Mesenchymal stem cell (in vitro differentiated cells and primary cell): Measurements from ENCODE around the gene MYL12A.

Source experiments
- DNase-seq: peaks from one replicate; pipeline ENCODE4 v3.0.0-alpha.2; 2013
- H2AFZ ChIP-seq: one replicate; pipeline ENCODE4 v1.6.1; 2013; ENCODE audit warnings: low read depth, mild to moderate bottlenecking, control low read depth, inconsistent platforms, low read length, moderate library complexity
- H2AK5ac ChIP-seq: 2 replicates; pipeline ENCODE4 v1.6.1; 2013; ENCODE audit warnings: low read length, moderate library complexity, mild to moderate bottlenecking, inconsistent platforms; ENCODE audit not compliant: severe bottlenecking
- H2BK120ac ChIP-seq: one replicate; pipeline ENCODE4 v1.6.1; 2013; ENCODE audit warnings: low read depth, mild to moderate bottlenecking, inconsistent platforms, low read length, moderate library complexity
- H2BK12ac ChIP-seq, 2 experiments: one replicate each; pipeline ENCODE4 v1.6.1; 2013; ENCODE audit warnings: inconsistent platforms in 2 of 2, low read length in 2 of 2, mild to moderate bottlenecking in 2 of 2, moderate library complexity in 2 of 2, control low read depth in 1 of 2
- H2BK15ac ChIP-seq: one replicate; pipeline ENCODE4 v1.6.1; 2013; ENCODE audit warnings: mild to moderate bottlenecking, low read depth, inconsistent platforms; ENCODE audit not compliant: poor library complexity, severe bottlenecking
- H2BK5ac ChIP-seq: 2 replicates; pipeline ENCODE4 v1.6.1; 2013; ENCODE audit warnings: low read depth, mild to moderate bottlenecking, low read length, control low read depth, inconsistent platforms; ENCODE audit not compliant: poor library complexity, severe bottlenecking
- H3K14ac ChIP-seq, 2 experiments: one replicate each; pipeline ENCODE4 v1.6.1; 2013; ENCODE audit warnings: inconsistent platforms in 2 of 2, low read length in 2 of 2, control low read depth in 1 of 2, mild to moderate bottlenecking in 1 of 2, moderate library complexity in 1 of 2
- H3K18ac ChIP-seq, 2 experiments: one replicate each; pipeline ENCODE4 v1.6.1; 2013; ENCODE audit warnings: inconsistent platforms in 2 of 2, low read length in 2 of 2, control low read depth in 1 of 2, low read depth in 1 of 2, mild to moderate bottlenecking in 1 of 2
- H3K23ac ChIP-seq, 2 experiments: one replicate each; pipeline ENCODE4 v1.6.1; 2013; ENCODE audit warnings: inconsistent platforms in 2 of 2, low read length in 2 of 2, mild to moderate bottlenecking in 2 of 2, moderate library complexity in 2 of 2, control low read depth in 1 of 2
- H3K27ac ChIP-seq: 2 replicates; pipeline ENCODE4 v1.5.1; 2013; ENCODE audit warnings: mild to moderate bottlenecking, moderate library complexity, low read length, control low read depth, inconsistent platforms; ENCODE audit not compliant: poor library complexity, severe bottlenecking
- H3K27me3 ChIP-seq, 2 experiments: 2 replicates each; pipeline versions ENCODE4 v1.6.1 to v1.7.0; 2013; ENCODE audit warnings: low read length in 2 of 2, mild to moderate bottlenecking in 2 of 2, moderate library complexity in 2 of 2, control low read depth in 1 of 2, inconsistent platforms in 1 of 2; ENCODE audit not compliant: control insufficient read depth in 1 of 2, insufficient read depth in 1 of 2
- H3K36me3 ChIP-seq, 2 experiments: 2 replicates each; pipeline versions ENCODE4 v1.6.1 to v1.7.0; 2013; ENCODE audit warnings: low read length in 2 of 2, control low read depth in 1 of 2, inconsistent platforms in 1 of 2, low read depth in 1 of 2, mild to moderate bottlenecking in 1 of 2; ENCODE audit not compliant: insufficient read depth in 2 of 2, control insufficient read depth in 1 of 2
- H3K4ac ChIP-seq, 2 experiments: one replicate each; pipeline ENCODE4 v1.6.1; 2013; ENCODE audit warnings: inconsistent platforms in 2 of 2, low read length in 2 of 2, mild to moderate bottlenecking in 2 of 2, moderate library complexity in 2 of 2, control low read depth in 1 of 2, low read depth in 1 of 2
- H3K4me1 ChIP-seq: 2 replicates; pipeline ENCODE4 v1.6.1; 2013; ENCODE audit warnings: low read depth, low read length, control low read depth; ENCODE audit not compliant: control insufficient read depth, insufficient read depth
- H3K4me2 ChIP-seq: 2 replicates; pipeline ENCODE4 v1.6.1; 2013; ENCODE audit warnings: low read length, mild to moderate bottlenecking, inconsistent platforms; ENCODE audit not compliant: poor library complexity, severe bottlenecking
- H3K4me3 ChIP-seq, 2 experiments: 2 replicates each; pipeline versions ENCODE4 v1.5.1 to v1.7.0; 2013; ENCODE audit warnings: low read length in 2 of 2, mild to moderate bottlenecking in 2 of 2, control low read depth in 1 of 2, low read depth in 1 of 2; ENCODE audit not compliant: insufficient read depth in 1 of 2
- H3K79me1 ChIP-seq: replicated peaks from 2 replicates; pipeline ENCODE4 v1.6.1; 2013; ENCODE audit warnings: mild to moderate bottlenecking, control low read depth, low read length, inconsistent platforms; ENCODE audit not compliant: poor library complexity, severe bottlenecking
- H3K9ac ChIP-seq: 2 replicates; pipeline ENCODE4 v1.7.0; 2013; ENCODE audit warnings: mild to moderate bottlenecking, low read length, moderate library complexity
- H3K9me3 ChIP-seq: 2 replicates; pipeline ENCODE4 v1.7.0; 2013; ENCODE audit warnings: mild to moderate bottlenecking, low read length; ENCODE audit not compliant: control insufficient read depth
- H4K8ac ChIP-seq: one replicate; pipeline ENCODE4 v1.6.1; 2013; ENCODE audit warnings: inconsistent platforms, mild to moderate bottlenecking, low read length, moderate library complexity
- H4K91ac ChIP-seq: one replicate; pipeline ENCODE4 v1.6.1; 2013; ENCODE audit warnings: mild to moderate bottlenecking, low read length, inconsistent platforms
- WGBS: methylation state at CpG from one replicate; pipeline ENCODE4 v1.1.7; 2013; ENCODE audit warnings: mixed read lengths; 5-methylcytosine and 5-hydroxymethylcytosine counted together

MYL12A gene

GRCh38 chr18:3207565-3207964 lies 40.0 kb upstream of the MYL12A start:
- no peak overlapping the region for H3K18ac ChIP-seq
- H3K79me1 ChIP-seq: no peaks in the 10 kb centered on the region
- H3K4me1 ChIP-seq: peaks cover 3% of the 10 kb centered on the region
- H3K23ac ChIP-seq: no peak overlapping the region
- no peak for DNase-seq
- no peak overlapping the region for H4K8ac ChIP-seq
- H2BK120ac ChIP-seq: no peak overlapping the region
- no peak overlapping the region for H3K4me3 ChIP-seq
- peaks cover 32% of the 10 kb centered on the region for H3K9me3 ChIP-seq
- H2AK5ac ChIP-seq: no peak overlapping the region
- 75% methylated on average over 2 of the region's 2 CpGs for WGBS
- no peak overlapping the region for H3K27ac ChIP-seq
- H2BK12ac ChIP-seq: no peak overlapping the region
- no peak overlapping the region for H3K4me2 ChIP-seq
- no peak overlapping the region for H2BK5ac ChIP-seq
- no peak overlapping the region for H3K9ac ChIP-seq
- no peak overlapping the region for H2AFZ ChIP-seq
- no peak overlapping the region for H3K14ac ChIP-seq
- H3K27me3 ChIP-seq: no peaks in the 10 kb centered on the region
- H2BK15ac ChIP-seq: no peak overlapping the region
- no peaks in the 10 kb centered on the region for H3K36me3 ChIP-seq
- no peak overlapping the region for H3K4ac ChIP-seq
- H4K91ac ChIP-seq: no peak overlapping the region

- Histone ChIP-seq H2AFZ (no peak overlapping the region), H3K23ac (no peak overlapping the region), H4K91ac (no peak overlapping the region), H3K18ac (no peak overlapping the region), H3K27me3 (no peaks in the 10 kb centered on the region), H3K36me3 (no peaks in the 10 kb centered on the region), H3K9me3 (peaks cover 7% of the 10 kb centered on the region), H2BK12ac (no peak overlapping the region), H3K4me3 (no peak overlapping the region), H3K27ac (no peak overlapping the region), H3K4me2 (no peak overlapping the region), H2AK5ac (no peak overlapping the region), H3K9ac (no peak overlapping the region), H3K4me1 (peaks cover 3% of the 10 kb centered on the region), H3K4ac (no peak overlapping the region), H2BK5ac (no peak overlapping the region), H3K79me1 (no peaks in the 10 kb centered on the region), H2BK120ac (no peak overlapping the region), H4K8ac (no peak overlapping the region), H2BK15ac (no peak overlapping the region), H3K14ac (no peak overlapping the region)
- 91% methylated on average over 4 of the region's 4 CpGs for WGBS
- DNase-seq: peak; percentile 14
Measured at GRCh38 chr18:3209859-3210569, 37.6 kb upstream of the MYL12A start.

DNA sequence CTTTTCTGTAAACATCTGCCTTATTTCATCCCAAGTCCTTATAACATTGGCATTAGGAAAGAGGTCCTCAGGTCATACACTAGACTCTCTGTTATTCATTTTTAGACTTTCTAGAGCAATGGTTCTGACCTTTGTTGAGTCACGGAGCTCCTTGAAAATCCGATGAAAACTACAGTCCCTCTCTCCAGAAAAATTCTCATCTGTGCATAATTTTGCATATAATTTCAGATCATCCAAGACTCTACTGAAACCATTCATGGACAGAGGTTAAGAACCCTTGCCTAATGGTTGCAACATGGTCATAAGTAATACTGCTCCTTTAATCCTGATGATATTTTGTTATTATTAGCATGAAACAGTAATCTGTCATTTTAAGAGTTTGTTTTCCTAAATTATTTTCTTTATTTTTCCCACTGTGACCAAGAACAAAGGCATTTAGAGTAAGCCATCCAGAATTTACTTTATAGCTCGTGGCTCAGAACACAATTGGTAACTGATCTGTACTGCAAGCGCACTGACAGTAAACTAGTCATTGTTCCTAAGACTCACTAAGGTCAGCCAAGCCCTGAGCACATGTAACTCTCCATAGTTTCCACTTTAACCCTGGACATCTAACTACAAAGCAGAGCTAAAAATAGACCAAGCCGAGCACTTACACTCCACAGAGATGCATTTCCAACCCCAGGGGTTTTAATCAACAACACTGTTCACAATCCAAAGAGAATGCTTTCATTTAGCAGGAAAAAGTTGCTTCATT lies 36.2 kb upstream of the MYL12A start:
- no peak overlapping the region for H3K14ac ChIP-seq
- no peak overlapping the region for H2AK5ac ChIP-seq
- no peak overlapping the region for H4K8ac ChIP-seq
- no peak overlapping the region for H3K4ac ChIP-seq
- no peaks in the 10 kb centered on the region for H3K79me1 ChIP-seq
- 56% methylated on average over 5 of the region's 5 CpGs for WGBS
- H3K36me3 ChIP-seq: no peaks in the 10 kb centered on the region
- H2AFZ ChIP-seq: no peak overlapping the region
- H3K4me2 ChIP-seq: peak overlapping the region; percentile 21
- H2BK12ac ChIP-seq: no peak overlapping the region
- H3K4me3 ChIP-seq: no peak overlapping the region
- no peak overlapping the region for H3K23ac ChIP-seq
- peaks cover 3% of the 10 kb centered on the region for H3K4me1 ChIP-seq
- peak overlapping the region; percentile 21 for H3K27ac ChIP-seq
- H2BK5ac ChIP-seq: no peak overlapping the region
- no peak overlapping the region for H2BK15ac ChIP-seq
- no peaks in the 10 kb centered on the region for H3K27me3 ChIP-seq
- no peak overlapping the region for H2BK120ac ChIP-seq
- H3K9me3 ChIP-seq: no peaks in the 10 kb centered on the region
- no peak overlapping the region for H4K91ac ChIP-seq
- DNase-seq: peak; percentile 64
- peak overlapping the region; percentile 22 for H3K9ac ChIP-seq
- H3K18ac ChIP-seq: no peak overlapping the region

- no peaks in the 10 kb centered on the region for H3K9me3 ChIP-seq
- no peak overlapping the region for H3K4me2 ChIP-seq
- H3K27me3 ChIP-seq: no peaks in the 10 kb centered on the region
- no peak overlapping the region for H3K9ac ChIP-seq
- H4K91ac ChIP-seq: no peak overlapping the region
- H3K4me3 ChIP-seq: no peak overlapping the region
- H3K14ac ChIP-seq: no peak overlapping the region
- H3K18ac ChIP-seq: no peak overlapping the region
- no peak overlapping the region for H3K23ac ChIP-seq
- H2BK15ac ChIP-seq: no peak overlapping the region
- no peak overlapping the region for H2BK5ac ChIP-seq
- no peak overlapping the region for H4K8ac ChIP-seq
- no peak overlapping the region for H3K4ac ChIP-seq
- no peak overlapping the region for H2AFZ ChIP-seq
- no peaks in the 10 kb centered on the region for H3K79me1 ChIP-seq
- no peak overlapping the region for H2BK12ac ChIP-seq
- H3K4me1 ChIP-seq: peaks cover under 1% of the 10 kb centered on the region
- H2AK5ac ChIP-seq: no peak overlapping the region
- no peak overlapping the region for H3K27ac ChIP-seq
- no peak overlapping the region for H2BK120ac ChIP-seq
- DNase-seq: no peak
- WGBS: 90% methylated on average over 4 of the region's 4 CpGs
- H3K36me3 ChIP-seq: no peaks in the 10 kb centered on the region
Measured at GRCh38 chr18:3212657-3213056, 34.9 kb upstream of the MYL12A start.
